ENCODE data around the gene GAS6.

DNA sequence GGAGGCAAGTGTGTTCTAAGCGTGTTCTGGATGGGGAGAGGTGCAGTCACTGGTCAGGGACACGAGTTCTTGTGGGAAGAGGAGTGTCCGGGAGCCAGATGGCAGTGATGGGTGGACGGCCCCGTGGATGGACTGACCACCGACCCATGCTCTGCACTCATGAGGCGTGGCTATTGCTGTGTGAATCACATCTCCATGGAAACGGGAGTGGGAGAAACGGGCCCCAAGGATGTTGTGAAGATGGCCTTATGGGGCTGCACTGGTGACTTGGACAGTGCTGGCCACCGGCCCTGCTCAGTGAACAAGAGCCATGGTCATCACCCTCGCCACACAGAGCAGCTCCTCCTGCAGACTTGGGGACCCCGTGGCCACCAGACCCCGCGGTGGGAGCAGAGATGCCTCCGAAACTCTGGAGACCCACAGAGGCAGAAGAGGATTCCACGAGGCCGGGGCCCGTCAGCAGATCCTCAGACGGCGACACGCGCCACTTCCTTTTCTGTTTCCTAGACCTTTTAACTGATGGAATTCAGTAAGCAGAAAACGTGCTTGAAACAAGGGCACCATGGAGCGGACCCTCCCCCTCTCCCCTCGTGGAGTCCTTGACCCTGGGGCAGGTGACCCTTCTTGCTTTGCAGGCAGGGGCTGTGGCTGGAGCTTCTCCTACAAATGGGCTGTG, 47.5 kb downstream of the GAS6 start:
- TF ChIP-seq, protein P1, sequence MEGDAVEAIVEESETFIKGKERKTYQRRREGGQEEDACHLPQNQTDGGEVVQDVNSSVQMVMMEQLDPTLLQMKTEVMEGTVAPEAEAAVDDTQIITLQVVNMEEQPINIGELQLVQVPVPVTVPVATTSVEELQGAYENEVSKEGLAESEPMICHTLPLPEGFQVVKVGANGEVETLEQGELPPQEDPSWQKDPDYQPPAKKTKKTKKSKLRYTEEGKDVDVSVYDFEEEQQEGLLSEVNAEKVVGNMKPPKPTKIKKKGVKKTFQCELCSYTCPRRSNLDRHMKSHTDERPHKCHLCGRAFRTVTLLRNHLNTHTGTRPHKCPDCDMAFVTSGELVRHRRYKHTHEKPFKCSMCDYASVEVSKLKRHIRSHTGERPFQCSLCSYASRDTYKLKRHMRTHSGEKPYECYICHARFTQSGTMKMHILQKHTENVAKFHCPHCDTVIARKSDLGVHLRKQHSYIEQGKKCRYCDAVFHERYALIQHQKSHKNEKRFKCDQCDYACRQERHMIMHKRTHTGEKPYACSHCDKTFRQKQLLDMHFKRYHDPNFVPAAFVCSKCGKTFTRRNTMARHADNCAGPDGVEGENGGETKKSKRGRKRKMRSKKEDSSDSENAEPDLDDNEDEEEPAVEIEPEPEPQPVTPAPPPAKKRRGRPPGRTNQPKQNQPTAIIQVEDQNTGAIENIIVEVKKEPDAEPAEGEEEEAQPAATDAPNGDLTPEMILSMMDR (conservative IDR thresholded peaks at IDR 0.05; ENCODE audit: low read depth, low read length): no peak
- TF ChIP-seq EZH2 (IDR thresholded peaks at IDR 0.05; ENCODE audit: low read length, unreplicated experiment): no peak
- no peak for TF ChIP-seq EZH2phosphoT487 (IDR thresholded peaks at IDR 0.05; ENCODE audit: borderline replicate concordance, low read length)
